Mucosa of stomach (tissue), 1 donor: ENCODE results near the gene PCDHB3.
"Not testable (repeated sequence)": the region's sequence is repeated elsewhere in the genome, so short reads cannot be mapped to it uniquely, and the experiment has no call there.

Experiments
- H3K27me3 ChIP-seq: one replicate; pipeline ENCODE4 v1.7.0; 2013; ENCODE audit warnings: mild to moderate bottlenecking, low read length; ENCODE audit not compliant: control insufficient read depth, insufficient read depth
- H3K36me3 ChIP-seq: one replicate; pipeline ENCODE4 v1.7.0; 2013; ENCODE audit warnings: low read length; ENCODE audit not compliant: control insufficient read depth, insufficient read depth
- H3K4me1 ChIP-seq: one replicate; pipeline ENCODE4 v1.7.0; 2013; ENCODE audit warnings: mild to moderate bottlenecking, low read length; ENCODE audit not compliant: control insufficient read depth, insufficient read depth
- H3K4me3 ChIP-seq: one replicate; pipeline ENCODE4 v1.7.0; 2013; ENCODE audit warnings: low read length
- H3K9ac ChIP-seq: one replicate; pipeline ENCODE4 v1.7.0; 2013; ENCODE audit warnings: mild to moderate bottlenecking, low read length, moderate library complexity
- H3K9me3 ChIP-seq: one replicate; pipeline ENCODE4 v1.7.0; 2013; ENCODE audit warnings: mild to moderate bottlenecking, low read length, moderate library complexity; ENCODE audit not compliant: control insufficient read depth
- donor health status: Pancreatic carcinoma.

The PCDHB3 gene

GRCh38 chr5:141150224-141150992 lies 50.1 kb downstream of the PCDHB3 start:
- Histone ChIP-seq H3K9me3 (no peaks in the 10 kb centered on the region), H3K4me1 (no peaks in the 10 kb centered on the region), H3K4me3 (no peak overlapping the region), H3K9ac (no peak overlapping the region), H3K27me3 (no peaks in the 10 kb centered on the region), H3K36me3 (no peaks in the 10 kb centered on the region)

DNA sequence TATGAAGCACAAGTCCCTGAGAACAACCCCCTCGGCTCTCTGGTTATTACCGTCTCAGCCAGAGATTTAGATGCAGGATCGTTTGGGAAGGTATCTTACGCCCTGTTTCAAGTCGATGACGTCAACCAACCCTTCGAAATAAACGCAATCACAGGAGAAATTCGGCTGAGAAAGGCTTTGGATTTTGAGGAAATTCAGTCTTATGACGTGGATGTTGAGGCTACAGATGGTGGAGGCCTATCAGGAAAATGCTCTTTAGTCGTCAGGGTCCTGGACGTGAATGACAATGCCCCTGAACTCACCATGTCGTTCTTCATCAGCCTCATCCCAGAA lies 50.7 kb downstream of the PCDHB3 start:
- H3K4me3 ChIP-seq: no peak overlapping the region
- H3K9me3 ChIP-seq: no peaks in the 10 kb centered on the region

GRCh38 chr5:141151632-141152031 lies 51.4 kb downstream of the PCDHB3 start:
- H3K36me3 ChIP-seq, H3K27me3 ChIP-seq, H3K9me3 ChIP-seq, H3K9ac ChIP-seq, H3K4me1 ChIP-seq, H3K4me3 ChIP-seq: not testable (repeated sequence)

More for the DNA sequence above, 50.7 kb downstream of the PCDHB3 start:
- Histone ChIP-seq H3K9ac (no peak overlapping the region), H3K27me3 (no peaks in the 10 kb centered on the region), H3K4me1 (no peaks in the 10 kb centered on the region), H3K36me3 (no peaks in the 10 kb centered on the region)

- not testable (repeated sequence) for H3K27me3 ChIP-seq, H3K9ac ChIP-seq, H3K9me3 ChIP-seq, H3K36me3 ChIP-seq, H3K4me1 ChIP-seq, H3K4me3 ChIP-seq
These were observed 51.8 kb downstream of the PCDHB3 start for GRCh38 chr5:141152096-141152495.
